B cell (primary cell): ENCODE measurements around the gene AUTS2. TPM values are rescaled to one million over a fixed set of nuclear protein-coding genes. Genes with fewer than 3 reads are reported as not detected.

ENCODE experiments used
- ATAC-seq: fragments of 200-7000 bp; cut with Tn5 transposase; one replicate; pipeline ENCODE4 v1.10.0; 2021; ENCODE audit warnings: low read depth, mild to moderate bottlenecking, moderate number of reproducible peaks, moderate library complexity
- CTCF ChIA-PET: fragments of 350-600 bp; sonication (Branson Sonifier 250); formaldehyde crosslinking; loops from one replicate; lab custom pipeline; 2021; ENCODE audit warnings: antibody characterized with exemption, inconsistent platforms; lab: Charles Lee
- POLR2A ChIA-PET: fragments of 350-600 bp; sonication (Branson Sonifier 250); formaldehyde crosslinking; loops from one replicate; lab custom pipeline; 2021; ENCODE audit warnings: antibody characterized with exemption; lab: Charles Lee
- DNase-seq: peaks from one replicate; pipeline ENCODE4 v3.0.0; 2013
- H2AFZ ChIP-seq: 2 replicates; pipeline ENCODE4 v1.6.1; 2012; ENCODE audit warnings: mild to moderate bottlenecking, low read depth, low read length; ENCODE audit not compliant: insufficient read depth, poor library complexity, severe bottlenecking
- H3K27ac ChIP-seq, 2 donors: 1 replicate in 1 of 2; 2 replicates in 1 of 2; pipeline ENCODE4 v1.5.1; 2012 to 2013; ENCODE audit warnings: low read length in 2 of 2, mild to moderate bottlenecking in 2 of 2, moderate library complexity in 1 of 2
- H3K27me3 ChIP-seq, 4 experiments: fragments of 200-600 bp in 1 of 4; sonication (generic) in 1 of 4; replicated peaks in 1 of 4; 1 replicate in 2 of 4; 2 replicates in 2 of 4; pipeline versions ENCODE4 v1.6.1 to v1.7.0; 2013 to 2016; ENCODE audit warnings: low read length in 3 of 4, mild to moderate bottlenecking in 2 of 4, mixed read lengths in 1 of 4, moderate library complexity in 1 of 4; ENCODE audit not compliant: insufficient read depth in 4 of 4, control insufficient read depth in 3 of 4; ENCODE audit errors: control extremely low read depth in 1 of 4
- H3K36me3 ChIP-seq, 2 experiments: replicated peaks in 1 of 2; 1 replicate in 1 of 2; 2 replicates in 1 of 2; pipeline versions ENCODE4 v1.6.1 to v1.7.1; 2013; ENCODE audit warnings: low read length in 1 of 2; ENCODE audit not compliant: insufficient read depth in 2 of 2, control insufficient read depth in 1 of 2; ENCODE audit errors: control extremely low read depth in 1 of 2, extremely low read depth in 1 of 2
- H3K4me1 ChIP-seq, 2 donors: fragments of 200-600 bp in 1 of 2; sonication (generic) in 1 of 2; 1 replicate in 1 of 2; 2 replicates in 1 of 2; pipeline versions ENCODE4 v1.5.1 to v1.6.1; 2013 to 2017; ENCODE audit warnings: low read length in 2 of 2; ENCODE audit not compliant: control insufficient read depth in 2 of 2, insufficient read depth in 2 of 2
- H3K4me2 ChIP-seq: replicated peaks from 2 replicates; pipeline ENCODE3; 2012; ENCODE audit warnings: mild to moderate bottlenecking, low read depth, low read length; ENCODE audit not compliant: poor library complexity, severe bottlenecking
- H3K4me3 ChIP-seq, 5 experiments: fragments of 200-600 bp in 1 of 5; sonication (generic) in 1 of 5; 1 replicate in 3 of 5; 2 replicates in 2 of 5; pipeline versions ENCODE4 v1.5.1 to v1.7.0; 2011 to 2016; ENCODE audit warnings: low read length in 4 of 5, mild to moderate bottlenecking in 4 of 5, low read depth in 2 of 5, control low read depth in 1 of 5, moderate library complexity in 1 of 5; ENCODE audit not compliant: insufficient read depth in 1 of 5; ENCODE audit errors: control extremely low read depth in 1 of 5, extremely low read depth in 1 of 5
- H3K79me2 ChIP-seq: fragments of 200-600 bp; sonication (generic); one replicate; pipeline ENCODE4 v1.6.0; 2016; ENCODE audit warnings: low read length; ENCODE audit not compliant: control insufficient read depth, insufficient read depth
- H3K9ac ChIP-seq: fragments of 200-600 bp; sonication (generic); 2 replicates; pipeline ENCODE4 v1.6.1; 2017; ENCODE audit warnings: mild to moderate bottlenecking, low read length, moderate library complexity
- H3K9me3 ChIP-seq, 3 donors: one replicate each; pipeline versions ENCODE4 v1.6.1 to v1.7.1; 2013; ENCODE audit warnings: low read length in 2 of 3; ENCODE audit not compliant: control insufficient read depth in 2 of 3, insufficient read depth in 1 of 3; ENCODE audit errors: control extremely low read depth in 1 of 3
- H4K20me1 ChIP-seq: 2 replicates; pipeline ENCODE4 v1.6.0; 2012; ENCODE audit warnings: mild to moderate bottlenecking, low read length; ENCODE audit not compliant: insufficient read depth, control insufficient read depth, poor library complexity, severe bottlenecking
- H3K27ac Mint-ChIP-seq: one replicate; pipeline ENCODE4 v1.8.0; 2021; ENCODE audit warnings: mixed read lengths
- H3K27me3 Mint-ChIP-seq: one replicate; pipeline ENCODE4 v1.8.0; 2021; ENCODE audit warnings: mixed read lengths
- H3K4me1 Mint-ChIP-seq: one replicate; pipeline ENCODE4 v1.8.0; 2021; ENCODE audit warnings: mixed read lengths
- H3K4me3 Mint-ChIP-seq: one replicate; pipeline ENCODE4 v1.8.0; 2021; ENCODE audit warnings: mixed read lengths
- H3K9me3 Mint-ChIP-seq: one replicate; pipeline ENCODE4 v1.8.0; 2022; ENCODE audit warnings: mixed read lengths; ENCODE audit not compliant: insufficient read depth
- CTCF ChIP-seq: fragments of 200-600 bp; IDR thresholded peaks from one replicate; pipeline ENCODE4 v1.8.0; 2022; ENCODE audit warnings: antibody characterized with exemption, mild to moderate bottlenecking
- EZH2 ChIP-seq: IDR thresholded peaks from 2 replicates; pipeline ENCODE4 v1.6.1; 2012; ENCODE audit warnings: borderline replicate concordance, low read depth, mild to moderate bottlenecking, moderate library complexity, low read length; ENCODE audit not compliant: insufficient read depth, poor library complexity, severe bottlenecking
- WGBS: methylation state at CpG from one replicate; pipeline ENCODE4 v1.1.5; 2013; ENCODE audit warnings: missing lambda C conversion rate; ENCODE audit not compliant: insufficient coverage; 5-methylcytosine and 5-hydroxymethylcytosine counted together
- intact Hi-C: fragments of 100-400 bp; cut with micrococcal nuclease; formaldehyde crosslinking; loops from one replicate; pipeline ENCODE4 v1.10.0; 2022
- polyA plus RNA-seq: library from polyadenylated mRNA; depleted of rRNA; stranded (reverse); fragments of >200 nt; gene quantifications from 2 replicates; pipeline ENCODE4 v1.2.3, GENCODE V29; 2012
- total RNA-seq, 2 donors: library from RNA; stranded (reverse); fragments of 120-200 nt in 1 of 2; gene quantifications; 1 replicate in 1 of 2; 2 replicates in 1 of 2; pipeline versions ENCODE4 v1.2.3 to v1.2.4, GENCODE V29; 2013 to 2022

AUTS2 gene
- total and polyA plus RNA-seq, 2 donors (not counting 1 experiment from before 2014, with no cell fraction given), result 22.3 to 35.0 TPM

GRCh38 chr7:69640925-69641594 is 42.8 kb downstream of the AUTS2 start:
- H3K27me3 Mint-ChIP-seq, result no peaks in the 10 kb centered on the region
- intact Hi-C loops, result no loop called here
- TF ChIP-seq CTCF (no peak), EZH2 (no peak)
- Histone ChIP-seq H3K4me3 (no peak overlapping the region), H4K20me1 (no peaks in the 10 kb centered on the region), H3K79me2 (peaks cover 10% of the 10 kb centered on the region), H3K4me2 (no peak overlapping the region), H3K27me3 (no peaks in the 10 kb centered on the region), H2AFZ (no peak overlapping the region), H3K36me3 (no peaks in the 10 kb centered on the region), H3K4me1 (no peaks in the 10 kb centered on the region), H3K9me3 (no peaks in the 10 kb centered on the region), H3K9ac (no peak overlapping the region), H3K27ac (no peak overlapping the region)
- ATAC-seq (no peak), DNase-seq (no peak)
- WGBS, result 100% methylated on average over 1 of the region's 5 CpGs
- H3K9me3 Mint-ChIP-seq, result no peaks in the 10 kb centered on the region
- H3K27ac Mint-ChIP-seq, result no peak overlapping the region
- H3K4me1 Mint-ChIP-seq, result no peaks in the 10 kb centered on the region
- no peak overlapping the region for H3K4me3 Mint-ChIP-seq
- POLR2A ChIA-PET, result no interaction called here
- CTCF ChIA-PET, result no interaction called here

GRCh38 chr7:69643265-69643664 is 45.0 kb downstream of the AUTS2 start:
- intact Hi-C loops, result no loop called here
- no peak overlapping the region for H2AFZ ChIP-seq
- no peaks in the 10 kb centered on the region for H3K27me3 ChIP-seq
- H3K4me3 ChIP-seq, result no peak overlapping the region
- H3K27ac ChIP-seq, result no peak overlapping the region
- H3K9ac ChIP-seq, result no peak overlapping the region
- peaks cover 2% of the 10 kb centered on the region for H3K4me1 Mint-ChIP-seq
- POLR2A ChIA-PET, result no interaction called here
- no peaks in the 10 kb centered on the region for H4K20me1 ChIP-seq
- TF ChIP-seq CTCF (no peak), EZH2 (no peak)
- no peaks in the 10 kb centered on the region for H3K9me3 ChIP-seq
- no peaks in the 10 kb centered on the region for H3K36me3 ChIP-seq
- H3K79me2 ChIP-seq, result peaks cover 6% of the 10 kb centered on the region
- no peak overlapping the region for H3K27ac Mint-ChIP-seq
- H3K9me3 Mint-ChIP-seq, result no peaks in the 10 kb centered on the region
- H3K4me3 Mint-ChIP-seq, result no peak overlapping the region
- CTCF ChIA-PET, result no interaction called here
- ATAC-seq (no peak), DNase-seq (no peak)
- WGBS, result 100% methylated on average over 1 of the region's 4 CpGs
- H3K27me3 Mint-ChIP-seq, result no peaks in the 10 kb centered on the region
- no peak overlapping the region for H3K4me2 ChIP-seq
- H3K4me1 ChIP-seq, result peaks cover 0 to 5% of the 10 kb centered on the region in 2 donors
